NB4 (cell line): Measurements from ENCODE around the gene FYCO1.

Experiments
- DNase-seq: peaks from one replicate; pipeline ENCODE4 v3.0.0; 2010; ENCODE audit warnings: low read depth
- H3K4me3 ChIP-seq: one replicate; pipeline ENCODE4 v1.5.1; 2011; ENCODE audit warnings: mild to moderate bottlenecking, low read depth, low read length, moderate library complexity
- MAX ChIP-seq: IDR thresholded peaks from 2 replicates; pipeline ENCODE4 v1.6.1; 2011; ENCODE audit warnings: low read depth, low read length
- MYC ChIP-seq: IDR thresholded peaks from 2 replicates; pipeline ENCODE4 v1.6.1; 2011; ENCODE audit warnings: low read depth, low read length
- POLR2A ChIP-seq: IDR thresholded peaks from 2 replicates; pipeline ENCODE4 v1.6.1; 2011; ENCODE audit warnings: mild to moderate bottlenecking; ENCODE audit not compliant: insufficient read length; ENCODE audit errors: extremely low read depth
- TF ChIP-seq, protein P1 (sequence below): IDR thresholded peaks from one replicate; pipeline ENCODE4 v1.5.1; 2012; ENCODE audit warnings: low read depth, low read length

The FYCO1 gene

GRCh38 chr3:45955706-45956105 is 39.9 kb downstream of the FYCO1 start:
- no peak for DNase-seq
- H3K4me3 ChIP-seq, result no peak overlapping the region
- no peak for TF ChIP-seq POLR2A
- no peak for TF ChIP-seq MYC
- TF ChIP-seq, protein P1, sequence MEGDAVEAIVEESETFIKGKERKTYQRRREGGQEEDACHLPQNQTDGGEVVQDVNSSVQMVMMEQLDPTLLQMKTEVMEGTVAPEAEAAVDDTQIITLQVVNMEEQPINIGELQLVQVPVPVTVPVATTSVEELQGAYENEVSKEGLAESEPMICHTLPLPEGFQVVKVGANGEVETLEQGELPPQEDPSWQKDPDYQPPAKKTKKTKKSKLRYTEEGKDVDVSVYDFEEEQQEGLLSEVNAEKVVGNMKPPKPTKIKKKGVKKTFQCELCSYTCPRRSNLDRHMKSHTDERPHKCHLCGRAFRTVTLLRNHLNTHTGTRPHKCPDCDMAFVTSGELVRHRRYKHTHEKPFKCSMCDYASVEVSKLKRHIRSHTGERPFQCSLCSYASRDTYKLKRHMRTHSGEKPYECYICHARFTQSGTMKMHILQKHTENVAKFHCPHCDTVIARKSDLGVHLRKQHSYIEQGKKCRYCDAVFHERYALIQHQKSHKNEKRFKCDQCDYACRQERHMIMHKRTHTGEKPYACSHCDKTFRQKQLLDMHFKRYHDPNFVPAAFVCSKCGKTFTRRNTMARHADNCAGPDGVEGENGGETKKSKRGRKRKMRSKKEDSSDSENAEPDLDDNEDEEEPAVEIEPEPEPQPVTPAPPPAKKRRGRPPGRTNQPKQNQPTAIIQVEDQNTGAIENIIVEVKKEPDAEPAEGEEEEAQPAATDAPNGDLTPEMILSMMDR, result no peak
- no peak for TF ChIP-seq MAX

GRCh38 chr3:45955017-45955647 is 40.5 kb downstream of the FYCO1 start:
- no peak for DNase-seq
- no peak overlapping the region for H3K4me3 ChIP-seq
- no peak for TF ChIP-seq MAX
- TF ChIP-seq POLR2A, result no peak

DNA sequence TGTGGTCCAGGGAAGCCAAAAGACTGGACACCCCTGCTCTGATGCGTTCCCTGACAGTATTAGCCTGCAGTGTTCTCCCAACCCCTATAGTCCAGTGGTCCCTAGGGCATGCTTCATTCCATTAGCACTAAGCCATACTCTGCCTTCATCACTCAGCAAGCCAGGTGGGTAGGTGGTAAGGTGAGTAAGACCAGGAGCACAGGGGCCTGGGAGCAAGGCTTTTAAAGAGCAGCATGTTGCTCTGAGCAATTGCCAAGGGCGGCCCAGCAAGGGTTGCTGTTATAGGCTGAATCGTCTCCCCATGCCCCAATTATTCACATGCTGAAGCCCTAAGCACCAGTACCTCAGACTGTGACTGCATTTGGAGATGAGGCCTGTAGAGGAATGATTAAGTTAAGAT is 41.3 kb downstream of the FYCO1 start:
- no peak overlapping the region for H3K4me3 ChIP-seq
- DNase-seq, result no peak
- TF ChIP-seq, protein P1, result no peak

GRCh38 chr3:45953536-45953935 is 42.1 kb downstream of the FYCO1 start:
- DNase-seq, result no peak
- no peak for TF ChIP-seq MAX
- TF ChIP-seq, protein P1, result no peak
- no peak for TF ChIP-seq MYC
- TF ChIP-seq POLR2A, result no peak
- H3K4me3 ChIP-seq, result no peak overlapping the region

DNA sequence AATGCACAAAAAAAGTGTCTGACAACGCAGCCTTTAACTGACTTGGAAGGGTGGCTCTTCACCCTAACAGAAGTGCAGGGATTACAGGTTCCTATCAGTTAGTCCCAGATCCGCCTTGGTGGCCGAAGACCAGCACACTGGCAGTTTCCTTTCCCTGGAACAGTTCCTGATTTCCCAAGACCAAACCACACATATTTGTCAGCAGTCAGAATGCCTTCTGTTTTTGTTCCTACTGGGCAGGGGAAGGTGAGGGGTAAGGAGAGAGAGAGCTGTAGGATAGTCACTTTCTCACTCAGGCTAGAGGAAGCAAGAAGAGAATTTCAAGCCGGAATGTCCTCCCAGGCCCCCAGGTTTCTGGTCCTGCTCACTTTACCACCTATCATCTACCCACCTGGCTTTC is 43.2 kb downstream of the FYCO1 start:
- DNase-seq, result no peak
- H3K4me3 ChIP-seq, result no peak overlapping the region
- TF ChIP-seq MYC, result no peak
- TF ChIP-seq, protein P1, result no peak
- TF ChIP-seq MAX, result no peak
- TF ChIP-seq POLR2A, result no peak

DNA sequence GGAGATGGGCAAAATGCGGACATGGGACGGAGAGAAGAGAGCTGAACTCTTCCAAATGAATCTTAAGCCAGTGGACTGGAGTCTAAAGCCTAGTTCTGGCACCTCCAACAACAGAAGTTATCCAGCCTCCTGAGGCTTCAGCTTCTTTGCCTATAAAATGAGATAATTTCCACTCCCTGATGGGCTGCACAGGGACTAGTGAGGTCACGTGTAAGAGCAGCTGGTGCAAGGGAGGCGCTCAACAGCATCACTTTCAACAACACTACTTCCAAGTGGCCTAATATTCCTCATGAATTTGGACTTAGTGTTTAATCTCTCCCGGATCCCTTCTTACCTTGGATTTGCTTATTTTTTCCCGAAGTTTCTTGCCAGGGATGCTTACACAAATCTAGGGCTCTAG is 43.7 kb downstream of the FYCO1 start:
- TF ChIP-seq POLR2A, result no peak
- H3K4me3 ChIP-seq, result no peak overlapping the region
- no peak for DNase-seq

DNA sequence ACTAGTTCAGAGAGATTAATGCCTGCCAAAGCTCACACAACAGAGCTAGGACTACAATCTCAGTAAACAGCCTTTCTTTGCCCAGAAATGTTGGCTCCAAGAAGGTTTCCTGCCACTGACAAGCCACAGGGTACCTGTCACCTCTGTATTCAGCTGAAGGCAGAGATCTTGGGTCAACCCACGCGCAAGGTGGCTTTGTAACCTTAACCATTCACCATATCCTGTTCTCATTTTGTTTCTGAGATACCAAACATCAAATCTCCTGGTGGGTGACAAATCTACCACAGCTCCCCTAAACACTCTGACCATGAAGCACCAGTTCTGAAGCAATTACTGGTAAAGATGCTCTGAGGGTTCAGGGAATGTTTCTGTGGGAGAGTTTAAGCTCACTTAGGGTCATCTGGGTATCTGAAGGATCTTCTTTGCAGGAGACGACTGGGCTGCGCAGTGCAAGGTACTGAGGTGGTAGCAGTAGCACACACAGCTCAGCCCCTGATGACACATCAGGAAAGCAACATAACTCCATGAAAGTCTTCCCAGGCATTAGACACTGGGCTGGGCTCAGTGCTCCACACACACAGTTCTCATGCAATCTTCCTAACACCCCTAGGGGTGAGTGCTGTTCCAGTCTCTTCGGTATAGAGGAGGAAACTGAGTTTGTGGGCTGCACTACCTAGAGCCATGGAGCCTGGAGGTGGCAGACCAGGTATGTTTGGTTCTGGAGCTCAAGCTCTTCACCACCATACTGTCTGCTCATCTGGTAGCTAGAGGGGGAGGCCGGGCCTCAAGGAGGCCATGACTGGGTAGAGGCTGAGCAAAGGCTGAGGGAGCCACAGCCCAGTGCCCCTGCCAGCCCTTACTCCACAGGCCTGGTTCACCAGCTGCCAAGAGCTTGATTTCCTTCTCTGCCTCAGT is 44.7 kb downstream of the FYCO1 start:
- H3K4me3 ChIP-seq, result no peak overlapping the region
- no peak for DNase-seq
- TF ChIP-seq POLR2A (no peak), MAX (no peak), MYC (no peak)
- TF ChIP-seq, protein P1, result no peak
